GM21423 (cell line): ENCODE results near the gene ATOH7.

Experiments used
- ATAC-seq: cut with Tn5 transposase; IDR thresholded peaks from one replicate; pipeline ENCODE4 v1.9.1; 2021; ENCODE audit warnings: mild to moderate bottlenecking, moderate library complexity; ENCODE audit not compliant: unreplicated experiment

The ATOH7 gene

GRCh38 chr10:68184546-68184945, 47.4 kb downstream of the ATOH7 start:
- no peak for ATAC-seq
